Endodermal cell (in vitro differentiated cells): ENCODE measurements around the gene MIXL1. TPM values are rescaled to one million over a fixed set of nuclear protein-coding genes. Genes with fewer than 3 reads are reported as not detected.

Source experiments
- DNase-seq: peaks from one replicate; pipeline ENCODE4 v3.0.0-alpha.2; 2017
- H3K27ac ChIP-seq: 2 replicates; pipeline ENCODE4 v1.5.1; 2013; ENCODE audit warnings: mild to moderate bottlenecking, low read depth, low read length, moderate library complexity
- H3K27me3 ChIP-seq: 2 replicates; pipeline ENCODE4 v1.6.1; 2013; ENCODE audit warnings: mild to moderate bottlenecking, low read length, moderate library complexity; ENCODE audit not compliant: insufficient read depth, control insufficient read depth, poor library complexity, severe bottlenecking
- H3K36me3 ChIP-seq: 2 replicates; pipeline ENCODE4 v1.7.0; 2013; ENCODE audit warnings: mild to moderate bottlenecking, low read length, moderate library complexity; ENCODE audit not compliant: control insufficient read depth, insufficient read depth
- H3K4me1 ChIP-seq: one replicate; pipeline ENCODE4 v1.7.0; 2013; ENCODE audit warnings: low read length; ENCODE audit not compliant: control insufficient read depth, insufficient read depth
- H3K4me3 ChIP-seq: 2 replicates; pipeline ENCODE4 v1.5.1; 2013; ENCODE audit warnings: mild to moderate bottlenecking, low read length, moderate library complexity
- H3K9ac ChIP-seq: 2 replicates; pipeline ENCODE4 v1.6.1; 2013; ENCODE audit warnings: mild to moderate bottlenecking, low read length, moderate library complexity; ENCODE audit not compliant: poor library complexity, severe bottlenecking; ENCODE audit errors: extremely low read depth
- H3K9me3 ChIP-seq: 2 replicates; pipeline ENCODE4 v1.6.1; 2013; ENCODE audit warnings: mild to moderate bottlenecking, low read length, moderate library complexity; ENCODE audit not compliant: control insufficient read depth
- H3K27ac Mint-ChIP-seq: 2 replicates; pipeline ENCODE4 v1.8.0; 2020; ENCODE audit warnings: mixed read lengths
- H3K27me3 Mint-ChIP-seq: 2 replicates; pipeline ENCODE4 v1.8.0; 2021; ENCODE audit warnings: mild to moderate bottlenecking, mixed read lengths; ENCODE audit not compliant: insufficient read depth
- H3K36me3 Mint-ChIP-seq: 2 replicates; pipeline ENCODE4 v1.8.0; 2020; ENCODE audit warnings: low read depth, mixed read lengths
- H3K4me1 Mint-ChIP-seq: 2 replicates; pipeline ENCODE4 v1.8.0; 2020; ENCODE audit warnings: mixed read lengths
- H3K4me3 Mint-ChIP-seq: 2 replicates; pipeline ENCODE4 v1.8.0; 2020; ENCODE audit warnings: mild to moderate bottlenecking, moderate library complexity, mixed read lengths
- H3K9me3 Mint-ChIP-seq: 2 replicates; pipeline ENCODE4 v1.8.0; 2020; ENCODE audit warnings: mild to moderate bottlenecking, mixed read lengths
- WGBS, 2 experiments: methylation state at CpG; one replicate each; pipeline versions ENCODE4 v1.1.5 to v1.1.7; 2013; ENCODE audit warnings: missing lambda C conversion rate in 2 of 2, mixed read lengths in 1 of 2; ENCODE audit not compliant: insufficient coverage in 1 of 2, insufficient read length in 1 of 2; 5-methylcytosine and 5-hydroxymethylcytosine counted together
- total RNA-seq, 2 donors: library from RNA; stranded (reverse); fragmentation: NEBNext Ultra II Directional in 1 of 2; extraction: Animal tissue kit (Norgen Biotek cat#: 25700) in 1 of 2; gene quantifications; 2 replicates in 1 of 2; 3 replicates in 1 of 2; pipeline ENCODE4 v1.2.1, GENCODE V29; 2021
- TF ChIP-seq, protein P1 (sequence below): fragments of 200-600 bp; sonication (generic); conservative IDR thresholded peaks from 2 replicates; pipeline ENCODE4 v1.5.0; 2021; ENCODE audit warnings: antibody characterized with exemption, mild to moderate bottlenecking

Gene MIXL1
- total RNA-seq, 2 donors from 2014 or later: 16.8 to 86.3 TPM

GRCh38 chr1:226187019-226187322, 36.5 kb upstream of the MIXL1 start:
- Histone ChIP-seq H3K4me3 (peak overlapping the region; percentile 99), H3K27me3 (no peaks in the 10 kb centered on the region), H3K9ac (peak overlapping the region; percentile 79), H3K36me3 (peaks cover 7% of the 10 kb centered on the region), H3K9me3 (no peaks in the 10 kb centered on the region), H3K4me1 (no peaks in the 10 kb centered on the region), H3K27ac (no peak overlapping the region)
- H3K27me3 Mint-ChIP-seq: no peaks in the 10 kb centered on the region
- 15 to 19% methylated on average over 10 of the region's 10 CpGs for WGBS, 2 experiments
- no peaks in the 10 kb centered on the region for H3K9me3 Mint-ChIP-seq
- peaks cover 20% of the 10 kb centered on the region for H3K4me1 Mint-ChIP-seq
- H3K36me3 Mint-ChIP-seq: peaks cover 7% of the 10 kb centered on the region
- DNase-seq: no peak
- TF ChIP-seq, protein P1, sequence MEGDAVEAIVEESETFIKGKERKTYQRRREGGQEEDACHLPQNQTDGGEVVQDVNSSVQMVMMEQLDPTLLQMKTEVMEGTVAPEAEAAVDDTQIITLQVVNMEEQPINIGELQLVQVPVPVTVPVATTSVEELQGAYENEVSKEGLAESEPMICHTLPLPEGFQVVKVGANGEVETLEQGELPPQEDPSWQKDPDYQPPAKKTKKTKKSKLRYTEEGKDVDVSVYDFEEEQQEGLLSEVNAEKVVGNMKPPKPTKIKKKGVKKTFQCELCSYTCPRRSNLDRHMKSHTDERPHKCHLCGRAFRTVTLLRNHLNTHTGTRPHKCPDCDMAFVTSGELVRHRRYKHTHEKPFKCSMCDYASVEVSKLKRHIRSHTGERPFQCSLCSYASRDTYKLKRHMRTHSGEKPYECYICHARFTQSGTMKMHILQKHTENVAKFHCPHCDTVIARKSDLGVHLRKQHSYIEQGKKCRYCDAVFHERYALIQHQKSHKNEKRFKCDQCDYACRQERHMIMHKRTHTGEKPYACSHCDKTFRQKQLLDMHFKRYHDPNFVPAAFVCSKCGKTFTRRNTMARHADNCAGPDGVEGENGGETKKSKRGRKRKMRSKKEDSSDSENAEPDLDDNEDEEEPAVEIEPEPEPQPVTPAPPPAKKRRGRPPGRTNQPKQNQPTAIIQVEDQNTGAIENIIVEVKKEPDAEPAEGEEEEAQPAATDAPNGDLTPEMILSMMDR: no peak
- peak overlapping the region; percentile 20 for H3K27ac Mint-ChIP-seq
- H3K4me3 Mint-ChIP-seq: peak overlapping the region; percentile 84

DNA sequence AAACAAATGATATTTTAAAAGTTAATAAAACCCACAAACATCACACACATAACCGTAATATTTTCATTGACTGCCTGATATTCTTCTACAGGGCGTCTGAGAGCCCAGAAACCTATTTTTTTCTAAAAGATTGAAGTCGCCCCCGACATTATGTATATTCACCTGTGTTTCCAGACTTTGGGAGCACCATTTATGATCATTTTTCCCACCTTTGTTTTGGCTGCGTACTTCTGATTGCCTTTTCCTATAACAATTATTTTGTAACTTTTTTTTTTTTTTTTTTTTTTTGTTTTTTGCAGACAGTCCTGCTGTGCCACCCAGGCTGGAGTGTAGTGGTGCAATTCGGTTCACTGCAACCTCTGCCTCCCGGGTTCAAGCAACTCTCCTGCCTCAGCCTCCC, 36.1 kb upstream of the MIXL1 start:
- no peaks in the 10 kb centered on the region for H3K27me3 ChIP-seq
- peak overlapping the region; percentile 79 for H3K9ac ChIP-seq
- no peaks in the 10 kb centered on the region for H3K4me1 ChIP-seq
- WGBS, 2 experiments: 89 to 96% methylated on average over 6 to 7 of the region's 7 CpGs
- peaks cover 7% of the 10 kb centered on the region for H3K36me3 ChIP-seq
- peak overlapping the region; percentile 20 for H3K27ac Mint-ChIP-seq
- H3K4me3 Mint-ChIP-seq: peak overlapping the region; percentile 84
- H3K36me3 Mint-ChIP-seq: peaks cover 7% of the 10 kb centered on the region
- TF ChIP-seq, protein P1: no peak
- DNase-seq: no peak
- H3K27ac ChIP-seq: no peak overlapping the region
- no peaks in the 10 kb centered on the region for H3K27me3 Mint-ChIP-seq
- peak overlapping the region; percentile 99 for H3K4me3 ChIP-seq
- peaks cover 18% of the 10 kb centered on the region for H3K4me1 Mint-ChIP-seq
- no peaks in the 10 kb centered on the region for H3K9me3 ChIP-seq
- no peaks in the 10 kb centered on the region for H3K9me3 Mint-ChIP-seq

GRCh38 chr1:226195144-226195543, 28.3 kb upstream of the MIXL1 start:
- H3K4me3 ChIP-seq: no peak overlapping the region
- no peaks in the 10 kb centered on the region for H3K9me3 Mint-ChIP-seq
- H3K27me3 Mint-ChIP-seq: no peaks in the 10 kb centered on the region
- no peak overlapping the region for H3K27ac Mint-ChIP-seq
- DNase-seq: no peak
- H3K27ac ChIP-seq: no peak overlapping the region
- H3K36me3 Mint-ChIP-seq: no peaks in the 10 kb centered on the region
- no peak overlapping the region for H3K4me3 Mint-ChIP-seq
- peaks cover 3% of the 10 kb centered on the region for H3K4me1 Mint-ChIP-seq
- 67 to 87% methylated on average over 1 of the region's 1 CpG for WGBS, 2 experiments
- H3K9ac ChIP-seq: no peak overlapping the region
- TF ChIP-seq, protein P1: no peak
- H3K9me3 ChIP-seq: no peaks in the 10 kb centered on the region
- no peaks in the 10 kb centered on the region for H3K4me1 ChIP-seq
- H3K27me3 ChIP-seq: no peaks in the 10 kb centered on the region
- no peaks in the 10 kb centered on the region for H3K36me3 ChIP-seq
